Left colon (tissue), 2 donors: ENCODE measurements around the gene PDCD7. TPM values are rescaled to one million over a fixed set of nuclear protein-coding genes. Genes with fewer than 3 reads are reported as not detected.

Experiments
- total RNA-seq, 2 donors: library from RNA; stranded (reverse); fragmentation: NEBNext Ultra II Directional; extraction: Animal tissue kit (Norgen Biotek cat#: 25700); gene quantifications; one replicate each; pipeline ENCODE4 v1.2.1, GENCODE V29; 2021
- donor health status: DM: no; HTN: no; CAD: no.
- donor health status: DM: yes; HTN: yes; CAD: no.

The PDCD7 gene
- total RNA-seq, 2 donors from 2014 or later, result 14.9 to 16.8 TPM

Other genes starting within 250 kb of the PDCD7 start
- gene ANKDD1A, start 221.9 kb downstream of the PDCD7 start, total RNA-seq, result 1 to 10 TPM; 1.1 to 2.0 TPM
- 10 to 100 TPM; 51.5 to 63.5 TPM for gene SPG21, start 143.9 kb downstream of the PDCD7 start, total RNA-seq
- 10 to 100 TPM; 19.8 to 20.7 TPM for gene MTFMT, start 104.2 kb downstream of the PDCD7 start, total RNA-seq
- 100 to 1,000 TPM; 104 to 127 TPM for gene SLC51B, start 88.4 kb downstream of the PDCD7 start, total RNA-seq
- 1 to 10 TPM; 2.0 to 9.2 TPM for gene RASL12, start 65.8 kb downstream of the PDCD7 start, total RNA-seq
- under 1 TPM in 1 of 2 donors, not detected in 1; 0.08 TPM for gene KBTBD13, start 57.1 kb downstream of the PDCD7 start, total RNA-seq
- gene UBAP1L, start 18.6 kb downstream of the PDCD7 start, total RNA-seq, result 1 to 10 TPM; 2.3 to 3.2 TPM
- gene CLPX, start 51.5 kb upstream of the PDCD7 start, total RNA-seq, result 10 to 100 TPM; 49.2 to 51.9 TPM
- 10 to 100 TPM in 1 of 2 donors, 1 to 10 TPM in 1; 3.5 to 13.4 TPM for gene CILP, start 77.7 kb upstream of the PDCD7 start, total RNA-seq
- 1 to 10 TPM; 7.6 to 9.0 TPM for gene PARP16, start 153.1 kb upstream of the PDCD7 start, total RNA-seq
- gene RNU5A-1, start 162.2 kb upstream of the PDCD7 start, total RNA-seq, result not detected
- gene RNU5B-1, start 170.9 kb upstream of the PDCD7 start, total RNA-seq, result not detected
- under 1 TPM in 1 of 2 donors, not detected in 1; 0.25 TPM for gene IGDCC3, start 244.2 kb upstream of the PDCD7 start, total RNA-seq